Muscle of arm (tissue), 14 donors: Measurements from ENCODE around the gene TMEM19. TPM values are rescaled to one million over a fixed set of nuclear protein-coding genes. Genes with fewer than 3 reads are reported as not detected.

Source experiments
- DNase-seq: peaks from one replicate; pipeline ENCODE4 v3.0.0-alpha.2; 2013
- long read RNA-seq, 11 donors: transcript quantifications; one replicate each; lab custom pipeline, GENCODE V29; 2026
- polyA plus RNA-seq, 12 donors: library from polyadenylated mRNA; unstranded; fragments of 120-200 nt; gene quantifications; one replicate each; pipeline ENCODE4 v1.2.1, GENCODE V29; 2013; ENCODE audit not compliant: insufficient read length in 12 of 12

Gene TMEM19
- 10 to 100 TPM in 11 of 12 donors, not detected in 1; 22.2 to 42.6 (median 32.5) TPM for polyA plus RNA-seq
- long read RNA-seq, donor 1, full-length matches to known transcripts: 4 of 18 reads
- long read RNA-seq, donor 1, partial matches to known transcripts: 14 of 18 reads
- long read RNA-seq, donor 1, other reads (novel, unspliced or antisense): 0 of 18 reads
- long read RNA-seq, donor 2, full-length matches to known transcripts: 11 of 22 reads
- long read RNA-seq, donor 2, partial matches to known transcripts: 11 of 22 reads
- long read RNA-seq, donor 2, other reads (novel, unspliced or antisense): 0 of 22 reads
- long read RNA-seq, donor 3, full-length matches to known transcripts: 4 of 4 reads
- long read RNA-seq, donor 3, partial matches to known transcripts: 0 of 4 reads
- long read RNA-seq, donor 3, other reads (novel, unspliced or antisense): 0 of 4 reads
- long read RNA-seq, donor 4, full-length matches to known transcripts: 2 of 2 reads
- long read RNA-seq, donor 4, partial matches to known transcripts: 0 of 2 reads
- long read RNA-seq, donor 4, other reads (novel, unspliced or antisense): 0 of 2 reads
- long read RNA-seq, donor 5: 0 reads
- long read RNA-seq, donor 6, full-length matches to known transcripts: 3 of 3 reads
- long read RNA-seq, donor 6, partial matches to known transcripts: 0 of 3 reads
- long read RNA-seq, donor 6, other reads (novel, unspliced or antisense): 0 of 3 reads
- long read RNA-seq, donor 7, full-length matches to known transcripts: 2 of 2 reads
- long read RNA-seq, donor 7, partial matches to known transcripts: 0 of 2 reads
- long read RNA-seq, donor 7, other reads (novel, unspliced or antisense): 0 of 2 reads
- long read RNA-seq, donor 8, full-length matches to known transcripts: 10 of 10 reads
- long read RNA-seq, donor 8, partial matches to known transcripts: 0 of 10 reads
- long read RNA-seq, donor 8, other reads (novel, unspliced or antisense): 0 of 10 reads
- long read RNA-seq, donor 9, full-length matches to known transcripts: 5 of 13 reads
- long read RNA-seq, donor 9, partial matches to known transcripts: 8 of 13 reads
- long read RNA-seq, donor 9, other reads (novel, unspliced or antisense): 0 of 13 reads
- long read RNA-seq, donor 10, full-length matches to known transcripts: 1 of 1 reads
- long read RNA-seq, donor 10, partial matches to known transcripts: 0 of 1 reads
- long read RNA-seq, donor 10, other reads (novel, unspliced or antisense): 0 of 1 reads
- long read RNA-seq, donor 11, full-length matches to known transcripts: 7 of 7 reads
- long read RNA-seq, donor 11, partial matches to known transcripts: 0 of 7 reads
- long read RNA-seq, donor 11, other reads (novel, unspliced or antisense): 0 of 7 reads

- DNase-seq: peak; percentile 90
Observed at GRCh38 chr12:71685914-71686657, at the start of gene TMEM19. TMEM19 (plus strand) TSS chr12:71686082; CDS start chr12:71686681, 599 bp downstream.

- DNase-seq: peak; percentile 32
Observed at GRCh38 chr12:71636704-71637115, 49.2 kb upstream of the TMEM19 start.

DNA sequence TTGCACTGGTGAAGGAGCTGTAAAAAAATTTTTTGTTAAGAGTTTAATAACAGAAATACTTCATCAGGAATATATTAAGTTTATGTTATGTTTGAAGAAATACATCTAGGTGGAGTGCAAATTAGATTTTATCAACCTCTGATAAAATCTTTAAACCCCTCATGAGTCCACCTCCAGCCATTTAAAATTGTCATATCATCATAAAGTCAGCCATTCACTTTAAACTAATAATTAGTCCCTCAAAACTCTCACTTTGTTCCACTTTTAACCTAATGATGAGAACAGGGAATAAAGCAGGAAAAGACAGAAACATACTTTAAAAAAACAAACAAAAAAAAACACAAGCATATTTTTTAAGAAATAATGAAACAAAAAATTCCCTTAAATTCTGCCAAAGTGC lies 47.4 kb upstream of the TMEM19 start:
- no peak for DNase-seq

DNA sequence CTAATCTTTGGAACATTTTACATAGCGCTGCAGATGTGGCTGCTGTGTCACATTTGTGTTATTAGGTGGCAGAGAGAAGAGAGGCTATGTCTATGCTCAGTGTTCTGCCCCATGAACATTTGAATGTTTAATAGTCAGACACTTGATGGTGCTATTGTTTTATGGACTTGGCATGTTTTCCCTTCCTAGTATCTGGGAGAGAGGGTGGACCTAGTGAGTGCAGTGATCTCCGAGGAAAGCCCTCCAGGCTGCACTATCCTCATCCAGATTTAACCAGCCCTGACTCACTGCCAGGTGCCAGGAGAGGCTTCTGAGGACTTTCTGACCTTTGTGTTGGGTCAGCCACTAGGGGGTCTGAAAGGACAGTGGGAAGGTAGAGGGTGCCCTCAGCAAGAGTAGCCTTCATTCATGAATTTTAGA lies 46.5 kb upstream of the TMEM19 start:
- DNase-seq: no peak

DNA sequence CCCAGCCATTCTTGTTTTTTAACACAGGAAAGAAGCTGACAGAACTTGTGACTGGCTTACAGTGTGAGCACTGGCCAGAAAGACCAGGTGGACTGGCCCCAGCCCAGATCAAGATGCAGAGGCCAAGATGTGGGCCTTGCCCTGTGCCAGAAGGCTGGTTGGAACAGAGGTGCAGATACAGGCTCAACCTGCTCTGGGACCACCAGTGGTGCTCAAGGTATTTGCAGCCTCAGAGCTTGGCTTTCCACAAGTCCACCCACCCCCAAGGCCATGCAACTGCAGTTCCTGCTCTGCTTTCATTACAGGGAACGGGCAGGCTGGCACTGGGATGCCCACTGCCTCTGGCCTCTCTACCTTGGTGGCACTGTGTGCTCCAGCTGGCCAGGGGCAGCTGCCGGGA lies 45.6 kb upstream of the TMEM19 start:
- DNase-seq: no peak

GRCh38 chr12:71641390-71641789 lies 44.5 kb upstream of the TMEM19 start:
- DNase-seq: no peak

DNA sequence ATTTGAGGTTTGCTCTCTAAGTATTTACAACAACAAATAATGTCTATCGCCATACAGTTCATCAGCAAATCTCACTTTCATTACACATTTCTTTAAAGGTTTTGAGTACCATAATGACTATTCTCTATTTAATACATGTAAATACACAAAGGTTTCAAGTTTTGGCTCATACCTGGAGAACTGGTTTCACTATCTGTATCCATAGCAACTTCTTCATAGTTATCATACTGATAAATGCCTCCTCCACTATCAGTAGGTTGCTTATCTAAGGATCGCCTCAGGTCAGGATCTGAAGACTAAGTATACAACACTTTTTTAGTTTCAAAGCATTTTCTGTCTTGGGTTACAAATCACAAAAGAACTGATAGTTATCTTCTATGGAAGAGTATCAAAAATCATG lies 43.6 kb upstream of the TMEM19 start:
- DNase-seq: no peak

- DNase-seq: no peak
Observed at GRCh38 chr12:71645268-71645667, 40.6 kb upstream of the TMEM19 start.

GRCh38 chr12:71646512-71646911 lies 39.4 kb upstream of the TMEM19 start:
- no peak for DNase-seq

DNA sequence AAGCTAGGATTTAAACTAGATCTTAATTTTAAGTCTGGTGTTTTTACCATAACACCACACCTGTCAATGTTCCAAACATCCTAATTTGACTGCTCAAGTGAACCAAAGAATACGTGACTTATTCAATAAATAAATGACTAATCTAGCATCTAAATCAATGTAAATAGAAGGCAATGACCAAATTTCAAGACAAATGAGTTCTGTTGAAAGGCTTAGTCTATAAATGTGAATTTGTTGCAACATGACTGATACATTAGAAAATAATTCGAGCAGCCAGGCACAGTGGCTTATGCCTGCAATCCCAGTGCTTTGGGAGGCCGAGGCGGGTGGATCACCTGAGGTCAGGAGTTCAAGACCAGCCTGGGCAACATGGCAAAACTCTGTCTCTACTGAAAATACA lies 37.3 kb upstream of the TMEM19 start:
- no peak for DNase-seq

GRCh38 chr12:71649401-71649800 lies 36.5 kb upstream of the TMEM19 start:
- no peak for DNase-seq

- no peak for DNase-seq
Observed at GRCh38 chr12:71652656-71653055, 33.2 kb upstream of the TMEM19 start.

DNA sequence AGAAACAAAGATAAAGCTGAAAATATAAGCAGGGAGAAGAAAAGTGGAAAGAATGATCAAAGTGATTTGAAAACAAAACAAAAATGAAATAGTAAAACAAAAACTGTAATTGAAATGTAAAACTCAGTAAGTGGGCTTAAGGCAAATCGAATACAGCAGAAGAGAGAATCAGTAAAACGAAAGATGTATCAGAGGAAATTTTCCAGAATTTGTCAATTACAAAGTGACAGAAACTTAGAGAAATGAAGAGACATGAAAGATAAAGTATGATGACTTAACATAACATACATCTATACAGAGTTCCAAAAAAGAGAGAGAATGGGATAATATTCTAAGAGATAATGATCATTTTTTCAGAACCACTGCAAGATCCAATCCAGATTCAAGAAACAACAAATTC lies 32.7 kb upstream of the TMEM19 start:
- DNase-seq: no peak

GRCh38 chr12:71654200-71654599 lies 31.7 kb upstream of the TMEM19 start:
- no peak for DNase-seq

- no peak for DNase-seq
Observed at GRCh38 chr12:71655495-71655894, 30.4 kb upstream of the TMEM19 start.

- DNase-seq: no peak
Observed at GRCh38 chr12:71655907-71656306, 30.0 kb upstream of the TMEM19 start.

DNA sequence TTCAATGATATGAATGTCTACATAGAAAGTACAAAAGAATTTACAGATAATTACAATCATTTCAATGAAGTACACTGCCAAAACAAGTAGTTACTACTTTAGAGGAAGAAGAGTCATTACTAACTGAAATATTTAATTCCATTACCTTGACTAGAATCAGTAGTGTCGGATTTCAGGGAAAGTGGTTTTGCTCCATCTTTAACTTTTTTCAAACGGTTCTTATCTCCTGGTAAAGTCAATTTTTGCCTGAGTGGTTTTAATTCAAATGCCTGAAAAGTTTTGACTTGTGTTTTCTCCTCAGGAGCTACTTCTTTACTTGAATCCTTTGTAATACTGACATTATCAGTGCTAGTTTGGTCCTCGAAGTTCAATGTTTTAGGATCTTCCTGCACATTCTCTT lies 29.1 kb upstream of the TMEM19 start:
- no peak for DNase-seq

- DNase-seq: no peak
Observed at GRCh38 chr12:71661977-71662530, 23.8 kb upstream of the TMEM19 start.

DNA sequence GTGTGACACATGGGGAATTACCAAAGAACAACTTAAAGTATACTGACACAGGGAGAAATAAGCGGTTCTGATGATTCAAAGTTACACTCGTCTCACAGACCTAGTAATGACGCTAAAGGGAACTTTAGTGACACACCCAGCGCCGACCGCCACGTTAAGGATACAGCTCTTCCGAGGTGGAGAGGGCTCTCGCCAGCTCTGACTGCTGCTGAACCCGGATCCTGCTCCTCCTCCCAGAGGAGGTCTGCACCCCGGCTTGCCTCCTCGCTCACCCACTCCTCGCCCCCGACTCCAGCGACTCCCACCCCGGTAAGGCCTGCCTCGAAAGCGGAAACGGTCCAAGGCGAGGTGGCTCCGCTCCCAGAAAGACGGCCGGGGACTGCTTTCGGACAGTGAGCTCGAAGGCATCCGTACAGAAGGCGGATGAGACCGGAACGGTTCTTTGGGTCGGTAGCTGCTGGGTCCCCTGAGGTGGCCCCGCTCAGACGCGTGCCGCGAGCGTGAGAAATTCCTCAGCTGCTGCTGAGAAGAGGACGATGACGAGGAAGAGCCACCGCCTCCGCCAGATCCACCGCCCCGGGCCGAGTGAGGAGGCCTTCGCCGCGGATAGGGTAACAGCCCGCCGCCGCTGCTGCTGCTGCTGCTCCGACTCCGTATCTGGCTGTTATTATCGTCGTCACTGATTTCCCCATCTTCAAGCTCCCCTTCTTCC lies 22.9 kb upstream of the TMEM19 start:
- DNase-seq: peak; percentile 79
